ENCODE results near the gene LIPG.

The LIPG gene

DNA sequence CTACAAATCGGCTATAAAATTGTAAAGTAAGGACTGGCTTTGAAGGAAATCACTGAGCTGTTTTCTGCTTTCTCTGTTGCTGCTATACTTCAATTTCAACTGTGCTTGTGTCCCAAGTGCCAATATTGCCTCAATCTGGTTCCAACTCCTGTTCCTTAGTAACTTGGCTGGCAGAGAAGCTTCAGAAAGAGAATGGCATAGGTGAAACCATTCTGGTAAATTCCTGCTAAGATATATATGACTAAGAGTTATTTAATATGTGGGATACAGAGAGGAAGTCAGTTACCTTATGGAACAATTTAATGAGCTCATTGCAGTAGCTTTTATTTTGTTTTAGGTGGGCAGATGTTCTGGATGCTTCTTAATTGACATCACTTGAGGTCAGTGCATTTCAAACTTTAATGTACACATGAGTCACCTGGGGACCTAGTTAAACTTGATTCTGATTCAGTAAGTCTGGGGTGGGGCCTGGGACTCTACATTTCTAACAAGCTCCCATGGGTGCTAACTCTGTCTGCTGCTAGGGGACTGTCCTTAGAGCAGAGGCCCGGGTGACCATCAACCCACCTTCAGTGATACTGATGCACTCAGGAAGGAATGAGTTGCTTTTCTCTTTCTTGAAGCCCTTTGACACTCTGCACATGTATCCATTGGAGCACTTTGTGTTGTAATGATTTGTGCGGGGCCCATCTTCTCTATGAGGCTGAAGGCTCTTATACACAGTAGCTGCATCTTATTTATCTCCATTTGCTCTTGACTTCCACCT, 47.6 kb downstream of the LIPG start:
- in situ Hi-C loops (cut with MboI; ENCODE audit: low sequenced_read_pairs): no loop called here

DNA sequence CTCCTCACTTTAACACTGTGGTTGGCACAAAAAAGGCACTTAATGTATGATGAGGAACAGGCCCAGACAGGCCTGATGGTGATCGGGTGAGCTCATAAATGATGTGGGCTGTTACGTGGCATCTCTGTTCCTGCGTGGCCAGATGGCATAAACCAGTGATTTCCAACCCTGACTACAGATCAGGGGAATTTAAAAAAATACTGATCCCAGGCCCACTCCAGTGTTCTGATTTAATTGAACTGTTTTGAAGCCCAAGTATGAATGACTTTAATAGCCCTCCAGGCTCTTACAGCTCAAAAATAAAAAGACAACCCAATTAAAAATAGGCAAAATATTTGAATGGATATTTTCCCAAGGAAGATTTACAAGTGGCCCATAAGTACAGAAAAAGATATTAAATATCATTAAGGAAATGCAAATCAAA, 48.2 kb downstream of the LIPG start:
- in situ Hi-C loops (cut with MboI; ENCODE audit: low sequenced_read_pairs): no loop called here

DNA sequence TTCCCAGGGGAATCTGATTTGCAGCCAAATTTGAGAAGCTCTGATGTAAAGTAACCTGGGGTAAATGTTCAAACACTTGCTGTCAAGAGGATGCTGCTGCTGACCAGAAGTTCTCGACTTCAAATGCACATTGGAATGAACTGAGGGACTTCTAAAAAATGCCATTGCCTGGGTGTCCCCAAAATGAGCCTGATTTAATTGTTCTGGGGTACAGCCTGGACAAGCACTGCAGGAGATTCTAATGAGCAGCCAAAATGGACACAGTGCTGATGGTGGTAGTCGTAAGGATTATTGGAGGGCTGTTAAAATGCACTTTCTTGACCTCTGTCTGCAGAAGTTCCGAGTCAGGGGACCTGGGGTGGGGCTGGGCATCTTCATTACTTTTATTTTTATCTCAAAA, 49.5 kb downstream of the LIPG start:
- in situ Hi-C loops (cut with MboI; ENCODE audit: low sequenced_read_pairs): no loop called here

DNA sequence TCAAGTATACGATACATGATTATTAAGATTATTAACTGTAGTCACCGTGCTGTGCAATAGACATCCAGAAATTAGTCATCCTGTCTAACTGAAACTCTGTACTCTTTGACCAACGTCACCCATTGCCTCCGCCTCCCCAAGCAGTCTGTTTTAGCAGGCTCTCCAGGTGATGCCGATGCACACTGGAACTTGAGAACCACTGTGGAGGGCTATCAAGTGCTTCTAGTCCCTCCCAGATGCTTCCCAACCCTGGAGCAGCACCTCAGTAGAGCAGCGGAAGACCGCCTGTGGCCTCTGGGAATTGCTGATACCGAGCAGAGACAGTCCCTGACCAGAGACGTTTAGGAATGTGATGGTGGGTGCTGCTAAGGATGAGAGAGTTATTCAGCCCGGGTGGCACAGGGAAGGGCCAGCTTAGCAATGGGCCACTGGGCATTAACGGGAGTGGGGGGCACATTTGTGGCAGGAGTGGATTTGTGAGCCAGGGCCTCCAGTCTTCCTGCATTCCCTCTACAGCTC, 50.7 kb downstream of the LIPG start:
- in situ Hi-C loops (cut with MboI; ENCODE audit: low sequenced_read_pairs): no loop called here

DNA sequence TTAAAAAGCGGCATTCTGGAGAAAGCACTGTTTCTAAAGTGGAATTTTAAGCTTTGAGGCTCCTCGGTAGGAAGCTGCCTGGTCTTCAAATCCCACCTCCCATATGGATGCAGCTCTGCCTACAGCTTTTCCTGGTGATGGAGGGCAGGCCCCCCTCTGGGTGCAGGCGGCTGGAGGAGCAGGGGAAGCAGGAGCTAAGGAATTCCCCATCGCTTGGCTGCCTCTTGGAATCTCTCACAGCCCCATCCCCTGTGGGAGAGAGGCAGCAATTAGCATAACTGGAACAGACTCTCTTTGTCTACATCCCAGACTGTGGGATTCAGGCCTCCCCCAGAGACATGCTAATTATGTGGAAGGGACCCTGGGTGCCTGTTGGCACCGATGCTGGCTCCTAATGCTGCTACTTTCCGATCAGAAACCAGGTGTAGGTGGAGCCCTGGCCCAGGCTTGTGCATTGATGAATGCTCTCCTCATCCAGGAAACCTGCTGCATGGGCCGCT, 51.3 kb downstream of the LIPG start:
- in situ Hi-C loops (cut with MboI; ENCODE audit: low sequenced_read_pairs): no loop called here

DNA sequence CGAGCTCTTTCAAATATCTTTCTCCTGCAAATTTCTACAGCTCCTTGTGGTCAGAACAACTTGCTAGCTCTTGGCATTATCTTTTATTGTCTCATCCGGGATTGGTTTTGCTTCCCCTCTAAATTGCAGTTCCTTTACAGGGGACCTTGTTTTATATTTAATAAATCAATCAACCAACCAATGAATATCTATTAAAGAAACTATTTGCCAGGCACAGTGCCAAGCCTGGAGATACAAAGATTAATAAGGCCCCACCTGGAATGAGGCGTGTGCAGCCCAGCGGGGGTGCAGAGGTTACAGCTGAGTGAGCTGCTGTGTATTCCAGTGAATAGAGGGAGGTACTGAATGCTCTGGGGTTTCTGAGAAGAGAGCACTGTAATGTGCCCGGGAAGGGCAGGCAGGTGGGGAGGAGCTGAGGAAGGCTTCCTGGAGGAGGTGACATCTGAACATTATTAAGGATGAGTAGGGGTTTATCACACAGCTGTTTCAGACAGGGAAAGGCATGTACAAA, 51.8 kb downstream of the LIPG start:
- in situ Hi-C loops (cut with MboI; ENCODE audit: low sequenced_read_pairs): no loop called here

DNA sequence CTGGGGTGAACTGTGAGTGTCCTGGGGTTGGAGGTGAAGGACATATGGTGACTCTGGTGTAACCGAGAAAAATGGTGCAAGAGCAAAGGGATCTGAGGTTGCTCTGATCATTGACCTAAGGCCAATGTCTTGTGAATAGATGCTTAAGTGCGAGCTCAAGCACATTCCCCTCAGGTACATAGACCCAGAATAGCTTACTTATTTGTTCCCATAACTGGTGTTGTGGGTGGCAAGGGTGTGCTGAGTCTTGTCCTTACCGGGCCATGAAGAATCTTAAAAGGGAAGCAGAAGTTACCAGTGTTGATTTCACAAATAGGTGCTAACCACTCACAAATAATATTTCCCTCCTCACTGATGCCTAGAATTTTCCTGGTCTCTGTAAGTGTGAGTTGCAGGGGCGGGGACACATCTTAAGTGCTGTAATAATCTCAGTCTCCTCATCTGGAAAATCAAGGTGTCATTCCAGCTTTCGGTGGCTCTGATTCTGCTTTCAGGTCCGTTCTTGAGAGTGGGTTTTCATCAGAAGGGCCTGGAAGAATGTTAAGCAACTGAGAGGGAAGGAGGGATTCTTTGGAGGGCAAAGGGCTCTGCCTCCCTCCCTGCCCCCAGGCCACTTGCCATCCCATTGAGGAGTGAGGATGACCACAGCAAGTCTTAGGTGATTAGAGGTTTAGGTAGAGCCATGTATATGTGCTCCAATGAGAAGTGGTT, 54.9 kb downstream of the LIPG start:
- in situ Hi-C loops (cut with MboI; ENCODE audit: low sequenced_read_pairs): no loop called here

DNA sequence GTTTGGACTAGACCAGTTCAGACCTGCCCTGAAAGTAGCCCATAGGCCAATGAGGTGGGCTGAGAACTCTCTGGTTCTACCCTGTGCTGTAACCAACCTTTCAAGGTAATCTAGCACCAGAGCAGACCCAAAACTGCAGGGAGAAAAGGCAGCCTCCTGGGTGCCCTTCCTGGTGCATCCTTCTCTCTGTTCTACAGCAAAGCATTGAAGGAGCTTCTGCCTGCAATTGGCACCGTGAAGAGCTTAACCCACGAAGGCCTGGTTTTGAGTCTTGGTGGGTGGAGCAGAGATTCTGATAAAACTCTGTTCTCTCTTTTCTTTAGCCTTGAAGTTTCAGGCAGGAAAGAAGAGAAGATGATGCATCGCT, 55.5 kb downstream of the LIPG start:
- in situ Hi-C loops (cut with MboI; ENCODE audit: low sequenced_read_pairs): no loop called here

DNA sequence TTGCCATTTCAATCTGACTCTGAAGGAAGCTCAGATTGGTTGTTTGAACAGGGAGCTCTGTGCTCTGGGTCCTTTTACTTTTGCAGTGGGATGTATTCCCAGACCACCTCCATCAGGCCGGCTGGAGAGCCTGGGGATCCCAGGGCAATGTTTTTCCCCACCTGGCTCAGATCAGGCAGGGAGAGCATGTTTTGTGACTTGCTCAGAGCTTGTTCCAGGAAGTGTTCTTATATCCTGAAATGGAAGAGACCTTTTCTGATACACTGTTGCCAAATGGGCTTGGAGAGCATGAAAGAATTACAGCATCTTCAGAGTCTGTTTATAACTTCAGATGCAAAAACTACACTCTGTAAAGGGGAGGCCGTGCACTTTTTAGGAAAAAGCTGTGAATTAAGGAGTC, 56.0 kb downstream of the LIPG start:
- in situ Hi-C loops (cut with MboI; ENCODE audit: low sequenced_read_pairs): no loop called here

DNA sequence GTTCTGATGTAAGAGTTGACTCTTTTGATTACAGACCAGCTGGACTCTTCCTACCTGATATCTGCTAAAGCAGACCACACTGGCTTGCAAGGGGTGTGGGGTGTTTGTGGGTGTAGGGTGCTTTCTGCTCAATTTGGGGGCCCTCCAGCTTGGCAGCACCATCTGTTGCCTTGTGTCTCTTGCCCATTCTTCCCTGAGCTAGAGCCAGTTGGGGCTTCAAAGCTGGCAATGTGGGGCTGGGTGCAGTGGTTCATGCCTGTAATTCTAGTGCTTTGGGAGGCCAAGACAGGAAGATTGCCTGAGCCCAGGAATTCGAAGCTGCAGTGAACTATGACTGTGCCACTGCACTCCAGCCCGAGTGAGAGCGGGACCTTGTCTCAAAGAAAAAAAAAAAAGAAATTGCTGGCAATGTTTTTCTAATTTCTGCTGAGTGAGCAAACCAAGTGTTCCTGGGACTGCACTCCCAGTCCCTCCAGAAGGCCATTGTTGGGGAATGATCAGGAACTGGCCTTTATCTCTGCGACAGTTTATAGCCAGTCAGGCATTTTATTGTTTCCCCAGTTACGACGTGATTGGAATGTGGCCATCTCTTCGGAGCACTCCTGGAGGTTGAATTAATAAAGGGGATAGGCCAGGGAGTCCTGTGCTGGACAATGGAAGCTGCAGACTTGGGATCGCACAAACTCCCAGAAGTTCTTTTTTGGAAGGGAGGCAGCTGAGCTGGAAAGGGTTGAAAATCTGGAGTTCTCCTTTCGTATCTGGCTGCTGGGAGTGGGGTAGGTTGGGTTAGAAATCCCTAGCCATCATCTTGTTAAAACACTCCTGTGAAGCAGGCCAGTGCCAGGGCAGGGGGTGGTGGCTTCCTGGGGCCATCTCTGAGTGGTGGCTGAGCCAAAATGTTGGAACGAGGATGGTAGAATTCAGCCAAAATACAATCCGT, 57.2 kb downstream of the LIPG start:
- in situ Hi-C loops (cut with MboI; ENCODE audit: low sequenced_read_pairs): no loop called here

DNA sequence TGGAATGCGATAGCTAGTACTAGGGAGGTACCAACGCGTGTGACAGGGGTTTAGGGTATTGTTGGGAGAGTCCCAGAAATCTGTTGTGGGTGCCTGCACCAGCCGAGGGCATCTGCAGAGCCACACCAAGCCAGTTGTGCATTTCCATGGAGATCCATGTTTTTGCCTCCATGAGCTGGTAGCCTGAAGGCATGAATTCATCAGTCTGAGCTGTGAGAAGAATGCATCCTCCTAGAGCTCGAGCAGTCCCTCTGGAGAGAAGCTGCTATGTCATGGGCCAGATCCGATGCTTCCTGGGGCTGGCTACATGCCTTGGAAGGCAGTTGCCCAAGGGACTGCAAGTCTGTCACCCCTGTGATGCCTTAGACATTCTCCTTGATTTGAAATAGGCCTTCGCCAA, 57.9 kb downstream of the LIPG start:
- in situ Hi-C loops (cut with MboI; ENCODE audit: low sequenced_read_pairs): no loop called here

DNA sequence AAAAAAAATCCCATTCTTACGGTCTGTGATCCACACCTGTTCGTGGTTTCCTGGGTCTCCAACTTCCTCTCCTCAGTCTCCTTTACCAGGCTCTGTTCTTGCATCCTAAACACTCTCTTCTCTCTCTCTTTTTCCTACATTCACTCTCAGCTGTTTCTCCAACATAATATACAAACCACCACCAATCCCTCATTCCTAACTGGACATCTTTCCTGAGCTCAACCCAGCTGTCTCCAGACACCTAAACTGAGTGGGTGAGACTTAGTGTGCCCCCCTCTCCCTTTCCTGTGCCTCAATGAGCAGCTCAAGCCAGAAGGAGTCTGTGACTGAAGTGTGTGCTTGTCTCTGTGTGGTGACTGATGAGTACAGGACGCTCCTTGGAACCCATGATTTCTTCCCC, 59.4 kb downstream of the LIPG start:
- in situ Hi-C loops (cut with MboI; ENCODE audit: low sequenced_read_pairs): no loop called here

DNA sequence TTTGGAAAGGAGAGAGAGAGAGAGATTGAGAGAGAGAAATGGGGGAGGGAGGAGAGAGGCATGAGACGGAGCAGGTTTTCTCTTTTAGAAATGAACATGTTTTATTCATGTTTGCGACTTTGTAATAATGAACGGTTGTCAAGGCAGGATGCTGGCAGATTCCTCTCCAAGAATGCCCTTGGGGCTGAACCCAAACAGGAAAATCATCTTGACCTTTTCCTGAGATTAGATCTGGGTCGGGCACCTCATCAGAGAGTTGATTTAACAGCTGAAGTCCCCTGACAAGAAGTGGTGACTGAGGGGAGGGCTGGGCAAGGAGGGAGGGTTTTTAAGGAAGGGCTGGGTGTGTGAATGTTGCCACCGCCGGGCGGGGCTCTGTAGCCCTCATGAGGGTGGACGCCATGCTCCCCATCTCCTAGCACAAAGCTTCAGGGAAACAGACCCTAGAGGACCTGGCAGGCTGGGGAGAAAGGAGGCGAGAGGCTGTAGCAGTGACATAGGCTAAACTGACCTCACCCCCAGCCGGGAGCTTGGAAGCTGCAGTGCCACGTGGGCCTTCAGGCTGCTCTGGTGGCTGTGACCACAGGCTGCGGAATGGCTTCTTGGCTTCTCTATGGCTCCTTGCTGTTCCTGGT, 60.0 kb downstream of the LIPG start:
- in situ Hi-C loops (cut with MboI; ENCODE audit: low sequenced_read_pairs): no loop called here

DNA sequence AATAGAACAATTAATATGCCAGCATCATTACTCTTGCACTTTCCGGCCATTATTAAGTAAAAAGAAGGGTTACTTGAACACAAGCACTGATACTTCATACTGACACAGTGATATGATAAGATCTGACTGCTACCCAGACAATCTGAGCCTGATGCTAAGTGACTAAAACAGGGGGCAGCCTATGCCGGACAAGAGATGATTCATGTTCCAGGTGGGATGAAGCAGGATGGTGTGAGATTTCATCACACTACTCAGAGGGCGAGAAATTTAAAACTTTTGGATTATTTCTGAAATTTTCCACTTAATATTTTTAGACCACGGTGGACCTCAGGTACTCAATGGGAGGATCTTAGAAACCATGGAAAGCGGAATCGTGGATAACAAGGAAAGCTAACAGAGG, 61.7 kb downstream of the LIPG start:
- in situ Hi-C loops (cut with MboI; ENCODE audit: low sequenced_read_pairs): no loop called here

DNA sequence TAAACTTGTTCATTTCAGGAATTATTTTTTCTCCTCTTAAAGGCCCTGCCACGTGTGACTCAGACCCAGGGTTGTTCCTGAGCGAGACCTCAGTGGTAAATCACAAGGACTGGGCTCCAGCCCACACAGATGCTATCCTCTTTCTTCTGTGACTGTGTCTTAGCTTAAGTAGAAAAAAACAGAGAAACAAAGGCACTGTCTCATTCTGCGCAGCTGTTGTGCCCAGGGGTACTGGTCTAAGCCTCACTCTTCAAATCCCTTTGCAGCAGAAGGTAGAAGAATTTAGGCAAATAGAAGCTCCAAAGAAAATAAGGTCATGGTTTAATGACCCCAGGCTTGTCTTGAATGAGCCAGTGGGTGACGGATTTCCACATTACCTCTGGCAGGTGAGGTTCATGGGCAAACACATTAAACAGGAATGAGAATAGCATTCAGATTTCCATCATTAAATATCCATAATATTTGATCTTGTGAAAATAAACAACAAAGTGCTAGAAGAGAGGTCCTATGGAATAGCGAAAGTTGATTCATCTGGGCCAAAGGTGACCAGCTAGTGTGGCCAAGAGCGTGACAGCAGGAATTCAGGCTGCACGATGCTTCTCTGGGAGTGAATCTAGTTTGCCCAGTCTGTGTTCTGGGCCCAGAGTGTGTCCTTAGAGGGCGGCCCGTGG, 63.3 kb downstream of the LIPG start:
- in situ Hi-C loops (cut with MboI; ENCODE audit: low sequenced_read_pairs): no loop called here

DNA sequence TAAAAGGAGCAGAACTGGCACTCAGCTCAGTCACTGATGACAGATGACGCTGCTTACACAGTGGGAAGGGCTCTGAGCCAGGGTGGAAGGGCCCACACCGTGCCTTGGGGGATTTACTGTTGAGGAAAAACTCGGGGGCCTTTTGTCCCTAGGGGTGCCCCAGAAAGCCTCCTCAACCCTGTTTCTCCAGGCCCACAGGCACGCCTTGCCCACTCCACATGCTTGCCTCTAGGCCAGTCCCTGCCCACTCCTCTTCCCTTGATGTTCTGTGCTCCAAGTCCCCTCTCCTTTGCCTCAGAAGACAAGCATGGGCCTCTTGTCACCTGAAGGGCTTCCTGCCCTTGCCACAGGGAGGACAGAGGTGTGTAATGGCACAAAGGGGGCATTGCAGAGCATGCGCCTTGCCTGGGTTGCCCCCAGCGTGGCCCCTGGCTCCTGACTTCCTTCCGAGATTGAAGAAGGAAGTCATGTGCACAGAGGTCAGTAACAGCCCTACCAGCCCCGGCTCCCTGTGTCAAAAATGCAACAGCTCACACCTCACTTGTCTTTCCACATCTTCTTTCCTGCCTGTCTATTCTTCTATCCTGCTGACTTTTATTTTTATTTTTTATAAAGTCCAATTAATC, 65.1 kb downstream of the LIPG start:
- in situ Hi-C loops (cut with MboI; ENCODE audit: low sequenced_read_pairs): no loop called here

DNA sequence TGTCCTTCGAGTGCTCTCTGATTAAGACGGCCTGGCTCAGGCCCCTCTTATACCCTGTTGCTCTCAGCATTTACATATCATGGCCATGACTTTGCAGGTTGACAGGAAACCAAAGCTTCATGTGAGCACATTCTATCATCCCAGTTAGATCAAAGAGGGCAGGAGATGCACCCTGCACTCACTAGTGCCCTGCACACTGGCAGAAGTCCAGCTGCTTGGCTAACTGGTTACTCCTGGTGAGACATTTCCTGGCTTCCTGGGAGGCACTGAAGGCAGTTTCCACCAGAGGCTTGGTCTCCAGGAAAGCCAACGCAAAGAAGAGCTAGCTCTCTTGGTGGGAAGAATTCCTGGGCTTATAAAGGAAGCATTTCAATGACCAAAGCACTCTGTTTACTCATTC, 66.3 kb downstream of the LIPG start:
- in situ Hi-C loops (cut with MboI; ENCODE audit: low sequenced_read_pairs): no loop called here

DNA sequence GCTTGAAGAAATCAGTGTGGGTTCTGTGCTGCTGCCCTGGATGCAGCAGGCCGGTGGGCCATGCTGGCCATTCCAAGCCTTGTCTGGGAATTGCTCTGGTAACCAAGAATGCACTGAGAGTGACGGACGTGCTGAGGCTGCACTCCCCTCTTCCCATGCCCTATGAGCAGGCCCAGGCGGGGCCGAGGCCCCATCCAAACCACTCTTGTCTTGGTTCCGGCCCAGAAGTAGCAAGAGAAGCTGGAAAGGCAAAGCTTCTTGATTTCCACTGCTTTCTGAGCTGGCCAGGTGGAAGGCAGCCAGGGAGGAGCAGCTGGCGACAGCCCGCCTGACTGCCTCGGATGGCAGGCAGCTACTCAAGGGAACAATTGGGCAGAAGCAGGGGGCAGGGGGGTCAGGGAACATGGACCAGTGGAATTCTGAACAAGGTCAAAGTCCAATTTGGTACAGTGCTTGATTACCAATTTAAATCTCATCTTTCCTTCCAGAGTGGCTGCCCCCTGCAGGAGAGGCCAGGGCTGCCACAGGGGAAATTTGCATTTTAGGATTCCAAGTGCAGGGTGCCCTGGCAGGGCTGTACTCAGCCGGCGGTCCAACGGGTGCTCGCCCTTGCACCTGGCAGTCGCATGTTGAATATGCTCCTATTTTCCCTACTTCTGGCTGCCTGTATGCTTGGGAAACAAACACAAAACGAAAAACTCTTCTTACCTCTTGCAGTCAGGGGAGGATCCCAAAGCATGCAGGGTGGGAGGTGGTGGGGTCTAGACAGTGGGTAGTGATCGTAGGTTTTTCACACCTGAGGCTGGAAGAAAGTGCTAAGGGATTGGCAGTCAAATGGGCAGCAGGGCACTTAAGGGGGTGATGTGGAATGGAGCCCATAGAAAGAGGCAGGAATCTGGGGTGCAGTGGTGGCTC, 67.3 kb downstream of the LIPG start:
- in situ Hi-C loops (cut with MboI; ENCODE audit: low sequenced_read_pairs): no loop called here
